ENCODE data around the gene TEKT5.

Gene TEKT5

GRCh38 chr16:10671729-10672128 is 23.0 kb downstream of the TEKT5 start:
- Histone ChIP-seq H3K4me3 (ENCODE audit: low read length) (no peak overlapping the region), H4K20me1 (ENCODE audit: insufficient read depth, low read length) (no peaks in the 10 kb centered on the region), H3K9me3 (ENCODE audit: insufficient read depth, low read length) (peaks cover 6% of the 10 kb centered on the region), H3K27ac (ENCODE audit: low read length) (no peak overlapping the region), H3K9ac (ENCODE audit: low read length) (no peak overlapping the region), H3K36me3 (replicated peaks; ENCODE audit: low read depth, low read length) (no peaks in the 10 kb centered on the region), H3K27me3 (ENCODE audit: low read depth, low read length) (no peaks in the 10 kb centered on the region), H2AFZ (ENCODE audit: low read depth, low read length) (no peak overlapping the region), H3K4me2 (ENCODE audit: low read length) (no peak overlapping the region; the same call in 1 of the 2 replicates), H3K4me1 (ENCODE audit: low read length) (peaks cover 27% of the 10 kb centered on the region), H3K79me2 (ENCODE audit: low read length) (no peaks in the 10 kb centered on the region)
- no peak for TF ChIP-seq EZH2phosphoT487 (IDR thresholded peaks at IDR 0.05; ENCODE audit: low read depth)
- no peak for TF ChIP-seq CTCF (IDR thresholded peaks at IDR 0.05; ENCODE audit: low read depth, low read length)

GRCh38 chr16:10669791-10670190 is 24.9 kb downstream of the TEKT5 start:
- H2AFZ ChIP-seq (ENCODE audit: low read depth, low read length) = no peak overlapping the region
- H3K79me2 ChIP-seq (ENCODE audit: low read length) = no peaks in the 10 kb centered on the region
- H3K9me3 ChIP-seq (ENCODE audit: insufficient read depth, low read length) = peaks cover 6% of the 10 kb centered on the region
- no peaks in the 10 kb centered on the region for H4K20me1 ChIP-seq (ENCODE audit: insufficient read depth, low read length)
- no peak overlapping the region for H3K4me3 ChIP-seq (ENCODE audit: low read length)
- H3K4me1 ChIP-seq (ENCODE audit: low read length) = peaks cover 39% of the 10 kb centered on the region
- H3K4me2 ChIP-seq (ENCODE audit: low read length) = no peak overlapping the region
- TF ChIP-seq CTCF (IDR thresholded peaks at IDR 0.05; ENCODE audit: low read depth, low read length) (no peak), EZH2phosphoT487 (IDR thresholded peaks at IDR 0.05; ENCODE audit: low read depth) (no peak)
- H3K27me3 ChIP-seq (ENCODE audit: low read depth, low read length) = no peaks in the 10 kb centered on the region
- no peaks in the 10 kb centered on the region for H3K36me3 ChIP-seq (replicated peaks; ENCODE audit: low read depth, low read length)
- no peak overlapping the region for H3K27ac ChIP-seq (ENCODE audit: low read length)
- H3K9ac ChIP-seq (ENCODE audit: low read length) = no peak overlapping the region

GRCh38 chr16:10668322-10669045 is 26.2 kb downstream of the TEKT5 start:
- Histone ChIP-seq H3K27ac (ENCODE audit: low read length) (no peak overlapping the region), H3K9ac (ENCODE audit: low read length) (no peak overlapping the region), H2AFZ (ENCODE audit: low read depth, low read length) (peak overlapping the region; percentile 93; the same call in 1 of the 2 replicates), H3K9me3 (ENCODE audit: insufficient read depth, low read length) (peaks cover 6% of the 10 kb centered on the region), H3K4me1 (ENCODE audit: low read length) (peaks cover 48% of the 10 kb centered on the region), H3K36me3 (replicated peaks; ENCODE audit: low read depth, low read length) (no peaks in the 10 kb centered on the region), H3K27me3 (ENCODE audit: low read depth, low read length) (no peaks in the 10 kb centered on the region), H3K4me2 (ENCODE audit: low read length) (no peak overlapping the region), H4K20me1 (ENCODE audit: insufficient read depth, low read length) (no peaks in the 10 kb centered on the region), H3K4me3 (ENCODE audit: low read length) (no peak overlapping the region), H3K79me2 (ENCODE audit: low read length) (no peaks in the 10 kb centered on the region)
- peak; percentile 56 for TF ChIP-seq CTCF (IDR thresholded peaks at IDR 0.05; ENCODE audit: low read depth, low read length)
- no peak for TF ChIP-seq EZH2phosphoT487 (IDR thresholded peaks at IDR 0.05; ENCODE audit: low read depth)

- Histone ChIP-seq H3K4me3 (ENCODE audit: low read length) (no peak overlapping the region), H3K4me1 (ENCODE audit: low read length) (peaks cover 48% of the 10 kb centered on the region), H3K4me2 (ENCODE audit: low read length) (no peak overlapping the region), H3K27me3 (ENCODE audit: low read depth, low read length) (no peaks in the 10 kb centered on the region), H2AFZ (ENCODE audit: low read depth, low read length) (no peak overlapping the region), H3K79me2 (ENCODE audit: low read length) (no peaks in the 10 kb centered on the region), H4K20me1 (ENCODE audit: insufficient read depth, low read length) (no peaks in the 10 kb centered on the region), H3K36me3 (replicated peaks; ENCODE audit: low read depth, low read length) (no peaks in the 10 kb centered on the region), H3K9ac (ENCODE audit: low read length) (no peak overlapping the region), H3K27ac (ENCODE audit: low read length) (no peak overlapping the region), H3K9me3 (ENCODE audit: insufficient read depth, low read length) (peaks cover 6% of the 10 kb centered on the region)
- TF ChIP-seq CTCF (IDR thresholded peaks at IDR 0.05; ENCODE audit: low read depth, low read length) (no peak), EZH2phosphoT487 (IDR thresholded peaks at IDR 0.05; ENCODE audit: low read depth) (no peak)
These were observed 27.5 kb downstream of the TEKT5 start for GRCh38 chr16:10667239-10667638.
